Aorta (tissue), 5 donors: Measurements from ENCODE around the gene CTNNAL1. TPM values are rescaled to one million over a fixed set of nuclear protein-coding genes. Genes with fewer than 3 reads are reported as not detected.

Experiments
- ATAC-seq: fragments of 200-7000 bp; cut with Tn5 transposase; one replicate; pipeline ENCODE4 v1.9.1; 2022; ENCODE audit warnings: moderate library complexity; ENCODE audit not compliant: low FRiP score
- DNase-seq, 2 donors: peaks; one replicate each; pipeline ENCODE4 v3.0.0-alpha.2; 2020
- H3K27ac ChIP-seq, 2 donors: one replicate each; pipeline ENCODE4 v1.5.1; 2013; ENCODE audit warnings: low read length in 2 of 2, mild to moderate bottlenecking in 2 of 2, moderate library complexity in 2 of 2, control low read depth in 1 of 2, inconsistent platforms in 1 of 2, low read depth in 1 of 2
- H3K27me3 ChIP-seq, 2 donors: one replicate each; pipeline ENCODE4 v1.6.1; 2013; ENCODE audit warnings: control low read depth in 1 of 2, low read length in 1 of 2, mild to moderate bottlenecking in 1 of 2, moderate library complexity in 1 of 2; ENCODE audit not compliant: insufficient read depth in 2 of 2, control insufficient read depth in 1 of 2
- H3K36me3 ChIP-seq, 2 donors: one replicate each; pipeline ENCODE4 v1.6.1; 2013; ENCODE audit warnings: control low read depth in 1 of 2, low read length in 1 of 2, mild to moderate bottlenecking in 1 of 2; ENCODE audit not compliant: insufficient read depth in 2 of 2, control insufficient read depth in 1 of 2
- H3K4me1 ChIP-seq, 2 donors: one replicate each; pipeline ENCODE4 v1.6.1; 2013; ENCODE audit warnings: low read length in 2 of 2, control low read depth in 1 of 2, mild to moderate bottlenecking in 1 of 2, moderate library complexity in 1 of 2; ENCODE audit not compliant: insufficient read depth in 2 of 2, control insufficient read depth in 1 of 2
- H3K4me3 ChIP-seq, 2 donors: one replicate each; pipeline ENCODE4 v1.5.1; 2013; ENCODE audit warnings: low read length in 2 of 2, control low read depth in 1 of 2, mild to moderate bottlenecking in 1 of 2
- H3K9me3 ChIP-seq: one replicate; pipeline ENCODE4 v1.6.1; 2013; ENCODE audit warnings: mild to moderate bottlenecking, low read length; ENCODE audit not compliant: control insufficient read depth
- WGBS, 2 donors: extraction: QIAGEN DNeasy Blood & Tissue Kit; methylation state at CpG; one replicate each; pipeline ENCODE4 v1.1.7; 2013; 5-methylcytosine and 5-hydroxymethylcytosine counted together
- intact Hi-C, 2 donors: fragments of 100-400 bp; cut with DNase I; formaldehyde crosslinking; loops; one replicate each; pipeline versions ENCODE4 v1.14.2 to v1.15.0; 2022
- polyA plus RNA-seq, 2 donors: library from polyadenylated mRNA; stranded (reverse); fragments of 200-250 nt; gene quantifications; one replicate each; pipeline ENCODE4 v1.2.3, GENCODE V29; 2013
- total RNA-seq, 2 donors: library from RNA; stranded (reverse); fragmentation: NEBNext Ultra II Directional; extraction: Animal tissue kit (Norgen Biotek cat#: 25700); gene quantifications; one replicate each; pipeline ENCODE4 v1.2.1, GENCODE V29; 2021
- donor health status: healthy with polysubstance abuse.
- donor health status: Bipolar disorder and iron deficiency.
- donor health status: DM: no; HTN: no; CAD: no.
- donor health status: DM: no; HTN: no; CAD: no.
- donor health status: DM: yes; HTN: yes; CAD: no.

CTNNAL1 gene
- total and polyA plus RNA-seq, 4 donors = 41.5 to 72.4 (median 51.6) TPM

DNA sequence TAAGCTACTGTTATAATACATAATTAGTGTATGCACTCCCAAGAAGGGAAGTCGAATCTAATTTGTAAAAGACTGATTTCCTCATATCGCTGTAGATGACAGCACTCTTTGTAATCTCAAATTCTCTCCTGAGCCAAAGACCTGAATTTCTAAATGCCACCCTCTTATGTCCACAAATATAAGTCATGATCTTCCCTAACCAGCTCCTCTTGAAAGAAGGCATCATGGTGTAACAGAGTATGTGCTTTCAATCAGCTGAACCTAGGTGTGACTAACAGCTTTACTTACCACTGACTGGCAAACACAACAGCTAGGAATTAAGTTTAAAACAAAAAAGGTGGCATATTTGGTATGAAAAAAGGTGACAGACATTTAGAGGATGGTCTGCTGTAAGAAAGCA is 34.0 kb upstream of the CTNNAL1 start:
- no peaks in the 10 kb centered on the region for H3K27me3 ChIP-seq
- no peaks in the 10 kb centered on the region for H3K9me3 ChIP-seq
- ATAC-seq (no peak), DNase-seq (no peak)
- H3K36me3 ChIP-seq = peaks cover 5% of the 10 kb centered on the region in 2 donors
- peaks cover 0 to under 1% of the 10 kb centered on the region in 2 donors for H3K4me1 ChIP-seq
- H3K27ac ChIP-seq = no peak overlapping the region
- intact Hi-C loops = loop anchor here in 1 of 2 donors (5.0 kb wide), 1 partner anchor 35 kb away; the partner anchor contains the start of gene CTNNAL1
- 86 to 93% methylated on average over 2 of the region's 2 CpGs for WGBS, 2 donors
- no peak overlapping the region for H3K4me3 ChIP-seq

DNA sequence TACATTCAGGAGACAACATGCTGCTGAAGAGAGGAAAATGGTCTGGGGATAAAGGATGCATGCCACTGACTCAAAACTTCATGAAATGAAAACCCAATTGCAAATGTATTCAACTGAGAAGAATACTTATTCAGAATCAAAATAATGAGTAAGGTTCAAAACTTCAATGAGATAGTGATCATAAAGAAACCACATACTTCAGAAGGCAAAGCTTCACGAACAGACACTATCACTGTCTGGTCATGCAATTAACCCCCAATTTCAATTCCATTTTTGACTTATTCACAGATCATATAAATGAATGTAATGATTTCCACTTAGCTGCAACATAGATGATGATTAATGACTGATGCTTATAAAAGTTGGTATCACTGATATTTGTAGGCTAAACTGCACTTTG is 33.0 kb upstream of the CTNNAL1 start:
- H3K36me3 ChIP-seq = peaks cover 5% of the 10 kb centered on the region in 2 donors
- intact Hi-C loops = loop anchor here in 1 of 2 donors (5.0 kb wide), 1 partner anchor 34 kb away; the partner anchor contains the start of gene CTNNAL1
- no peak overlapping the region for H3K4me3 ChIP-seq
- DNase-seq = no peak
- H3K9me3 ChIP-seq = no peaks in the 10 kb centered on the region
- H3K27me3 ChIP-seq = no peaks in the 10 kb centered on the region
- no peaks in the 10 kb centered on the region for H3K4me1 ChIP-seq
- 94% methylated on average over 1 of the region's 1 CpG for WGBS, 2 donors
- no peak overlapping the region for H3K27ac ChIP-seq
- no peak for ATAC-seq

- ATAC-seq (no peak), DNase-seq (no peak)
- WGBS, 2 donors = 97% methylated on average over 4 of the region's 4 CpGs
- Histone ChIP-seq H3K9me3 (no peaks in the 10 kb centered on the region), H3K36me3 (peaks cover 5 to 7% of the 10 kb centered on the region in 2 donors), H3K27ac (no peak overlapping the region), H3K27me3 (no peaks in the 10 kb centered on the region), H3K4me3 (no peak overlapping the region), H3K4me1 (no peaks in the 10 kb centered on the region)
- intact Hi-C loops = no loop called here
These were observed 30.3 kb upstream of the CTNNAL1 start for GRCh38 chr9:109043578-109043977.

DNA sequence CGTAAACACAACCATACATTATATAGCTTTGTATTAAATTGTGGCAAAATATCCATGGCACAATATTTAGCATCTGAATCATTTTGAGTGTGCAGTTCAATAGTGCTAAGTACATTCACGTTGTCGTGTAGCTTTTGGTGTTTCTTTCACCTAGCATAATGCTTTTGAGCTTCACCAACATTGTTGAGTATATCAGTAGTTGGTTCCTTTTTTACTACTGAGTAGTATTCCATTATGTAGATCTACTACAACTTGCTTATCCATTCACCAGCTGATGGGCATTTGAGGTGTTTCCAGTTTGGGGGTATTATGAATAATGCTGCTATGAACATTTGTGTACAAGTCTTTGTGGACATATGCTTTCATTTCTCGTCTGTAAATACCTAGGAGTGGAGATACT is 27.3 kb upstream of the CTNNAL1 start:
- Histone ChIP-seq H3K4me3 (no peak overlapping the region), H3K9me3 (no peaks in the 10 kb centered on the region), H3K27me3 (no peaks in the 10 kb centered on the region), H3K4me1 (peaks cover 0 to 2% of the 10 kb centered on the region in 2 donors), H3K36me3 (peaks cover 3 to 4% of the 10 kb centered on the region in 2 donors), H3K27ac (no peak overlapping the region)
- 98 to 100% methylated on average over 4 of the region's 4 CpGs for WGBS, 2 donors
- intact Hi-C loops = no loop called here
- DNase-seq = no peak
- ATAC-seq = no peak

GRCh38 chr9:109039539-109039938 is 26.2 kb upstream of the CTNNAL1 start:
- peaks cover 0 to 2% of the 10 kb centered on the region in 2 donors for H3K4me1 ChIP-seq
- WGBS, 2 donors = 95% methylated on average over 4 of the region's 4 CpGs
- H3K9me3 ChIP-seq = no peaks in the 10 kb centered on the region
- intact Hi-C loops = no loop called here
- H3K4me3 ChIP-seq = no peak overlapping the region
- no peaks in the 10 kb centered on the region for H3K27me3 ChIP-seq
- DNase-seq (no peak), ATAC-seq (no peak)
- H3K36me3 ChIP-seq = peaks cover 2 to 4% of the 10 kb centered on the region in 2 donors
- H3K27ac ChIP-seq = no peak overlapping the region

DNA sequence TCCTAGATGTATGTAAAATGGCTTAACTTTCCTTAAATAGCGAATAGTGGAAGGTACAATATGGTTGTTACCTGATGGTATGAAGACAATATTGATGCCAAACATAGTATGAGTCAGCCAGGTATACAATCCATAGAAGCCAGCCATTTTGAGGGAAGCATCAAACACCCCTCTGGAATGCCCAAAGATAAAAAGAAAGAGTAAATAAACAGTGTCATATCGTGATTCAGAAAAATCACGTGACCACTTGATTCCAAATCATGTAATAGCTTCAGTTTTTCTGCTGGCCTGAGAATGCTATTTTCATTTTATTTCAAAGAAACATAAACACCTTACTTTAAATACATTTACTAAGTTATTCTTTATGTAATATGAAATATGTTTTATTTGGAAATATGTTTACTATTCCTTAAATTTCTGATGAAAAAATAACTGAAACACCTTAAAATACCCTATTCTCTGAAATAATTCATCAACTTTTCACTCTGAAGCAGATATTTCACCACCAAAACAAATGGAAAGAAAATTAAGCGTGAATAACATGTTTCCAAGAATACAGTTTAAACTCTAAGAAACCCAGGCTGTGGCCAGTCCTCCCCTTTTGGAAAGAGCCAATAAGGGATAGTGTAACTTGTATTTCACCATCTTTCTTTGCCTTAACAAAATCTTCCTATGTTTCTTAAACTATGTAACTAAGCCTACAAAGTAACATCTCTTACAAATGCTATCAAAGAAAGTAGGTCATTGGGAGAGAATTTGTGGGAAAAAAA is 24.8 kb upstream of the CTNNAL1 start:
- H3K27me3 ChIP-seq = no peaks in the 10 kb centered on the region
- no peak overlapping the region for H3K4me3 ChIP-seq
- H3K36me3 ChIP-seq = peaks cover under 1 to 4% of the 10 kb centered on the region in 2 donors
- WGBS, 2 donors = 36 to 56% methylated on average over 4 of the region's 4 CpGs
- intact Hi-C loops = no loop called here
- peak overlapping the region in 1 of 2 donors; percentile 28 for H3K27ac ChIP-seq
- ATAC-seq (no peak), DNase-seq (no peak)
- no peaks in the 10 kb centered on the region for H3K9me3 ChIP-seq
- H3K4me1 ChIP-seq = peaks cover 0 to 2% of the 10 kb centered on the region in 2 donors

- intact Hi-C loops = no loop called here
- 81 to 85% methylated on average over 6 of the region's 6 CpGs for WGBS, 2 donors
- ATAC-seq (no peak), DNase-seq (no peak)
- Histone ChIP-seq H3K27me3 (no peaks in the 10 kb centered on the region), H3K36me3 (peaks cover 0 to 4% of the 10 kb centered on the region in 2 donors), H3K4me3 (no peak overlapping the region), H3K27ac (peak overlapping the region in 1 of 2 donors; percentile 50), H3K9me3 (no peaks in the 10 kb centered on the region), H3K4me1 (peaks cover 0 to 2% of the 10 kb centered on the region in 2 donors)
These were observed 23.7 kb upstream of the CTNNAL1 start for GRCh38 chr9:109036744-109037680.

DNA sequence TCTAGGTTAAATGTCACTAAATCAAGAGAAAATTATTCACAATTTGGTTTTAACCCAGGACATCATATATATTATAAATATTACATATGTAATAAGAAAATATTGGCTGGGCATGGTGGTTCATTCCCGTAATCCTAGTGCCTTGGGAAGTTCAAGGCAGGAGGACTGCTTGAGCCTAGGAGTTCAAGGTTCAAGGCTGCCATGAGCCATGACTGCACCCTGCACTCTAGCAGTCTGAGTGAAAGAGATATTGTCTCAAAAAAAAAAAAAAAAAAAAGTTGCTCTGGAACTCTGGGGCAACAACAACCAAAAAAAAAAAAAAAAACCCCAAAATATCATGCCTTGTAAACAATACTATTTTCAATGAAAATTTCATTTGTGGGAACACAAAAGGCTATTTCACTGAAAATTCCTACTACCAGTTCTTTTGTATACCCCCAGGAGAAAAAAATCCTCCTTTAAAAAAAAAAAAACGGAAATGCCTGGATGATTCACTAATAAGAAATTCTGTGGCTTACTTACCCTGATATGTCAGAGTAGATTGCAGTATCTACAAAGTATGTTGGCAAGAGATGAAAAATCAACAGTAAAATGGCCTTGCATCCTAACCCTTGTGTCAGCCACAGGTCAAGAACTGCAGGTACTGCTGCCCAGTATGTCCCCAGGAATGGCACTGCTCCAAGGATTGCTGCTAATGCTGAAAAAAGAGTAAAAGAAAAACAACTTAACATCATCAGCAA is 22.6 kb upstream of the CTNNAL1 start:
- Histone ChIP-seq H3K36me3 (peaks cover 0 to under 1% of the 10 kb centered on the region in 2 donors), H3K9me3 (no peaks in the 10 kb centered on the region), H3K4me3 (no peak overlapping the region), H3K27me3 (no peaks in the 10 kb centered on the region), H3K4me1 (peaks cover 0 to 2% of the 10 kb centered on the region in 2 donors), H3K27ac (no peak overlapping the region)
- 43 to 47% methylated on average over 2 of the region's 2 CpGs for WGBS, 2 donors
- intact Hi-C loops = no loop called here
- ATAC-seq = peak; percentile 59
- DNase-seq = peak in 1 of 2 donors; percentile 53
